Heart left ventricle (tissue), 13 donors: ENCODE results near the gene CRMP1.

Experiments used
- CTCF ChIP-seq, 12 donors: fragments of 200-600 bp; sonication (generic) in 4 of 12; IDR thresholded peaks; one replicate each; pipeline versions ENCODE4 v1.5.0 to v1.8.0; 2018 to 2022; ENCODE audit warnings: antibody characterized with exemption in 12 of 12, mild to moderate bottlenecking in 5 of 12
- POLR2A ChIP-seq, 2 donors: fragments of 450-650 bp; IDR thresholded peaks; one replicate each; pipeline ENCODE4 v1.6.1; 2017; ENCODE audit warnings: antibody characterized with exemption in 2 of 2, mild to moderate bottlenecking in 2 of 2, moderate library complexity in 2 of 2
- donor health status: ischemic (EF 13 %, LVEDD 7.1; RV severe dilation, severe dysfunction).
- donor health status: DM: no; HTN: yes; CAD: no.
- donor health status: DM: no; HTN: no; CAD: no.
- donor health status: ischemic (EF 25% LVEDD 6.9; RV normal size, moderate dysfunction).
- donor health status: ischemic (EF 25% LVEDD 5.7; RV mildly dilated, moderate dysfunction).
- donor health status: ischemic (EF 35%, LVEDD 5.7; RV mildly dilated, moderate dysfunction).
- donor health status: nonischemic (EF 11% LVEDD 7.7; RV severe dilation, severe dysfunction).
- donor health status: DM: yes; HTN: yes; CAD: no.
- donor health status: PGD.
- donor health status: ischemic (EF 29% LVEDD 5.4; RV normal size, mild dysfunction).
- donor health status: nonischemic (EF 23%, LVEDD 6.1; RV moderate dilation, normal function).

DNA sequence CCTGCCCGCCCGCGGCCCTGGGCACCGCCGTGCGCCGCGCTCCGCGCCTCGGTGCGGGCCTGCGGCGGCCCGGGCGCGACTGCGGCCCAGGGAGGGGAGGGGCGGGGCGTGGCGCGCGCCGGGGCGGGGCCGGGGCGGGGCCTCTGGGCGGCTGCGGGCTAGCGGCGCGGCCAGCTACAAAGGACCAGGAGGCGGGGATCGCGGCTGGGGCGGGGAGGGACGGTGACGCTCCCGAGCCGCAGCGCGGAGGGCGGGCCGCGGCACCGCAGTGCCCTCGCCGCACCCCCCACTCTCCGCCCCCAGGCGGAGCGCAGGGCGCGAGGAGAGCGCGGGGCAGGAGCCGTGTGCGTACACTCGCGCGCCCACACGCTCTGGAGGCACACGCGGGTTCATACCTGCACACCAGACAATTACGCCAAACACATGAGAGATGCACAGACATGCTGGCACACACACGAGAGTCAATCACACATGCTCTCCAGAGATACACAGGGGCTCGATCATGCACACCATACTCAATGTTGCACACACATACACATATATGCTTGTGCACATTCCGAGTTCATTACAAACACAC, at the start of gene CRMP1:
- TF ChIP-seq CTCF (IDR thresholded peaks at IDR 0.05) (no peak), POLR2A (IDR thresholded peaks at IDR 0.05) (no peak)
